Prostate gland (tissue), 2 donors: ENCODE measurements around the gene DSCAML1.

Source experiments
- POLR2A ChIP-seq: fragments of 450-650 bp; IDR thresholded peaks from one replicate; pipeline ENCODE4 v1.6.1; 2016; ENCODE audit warnings: antibody characterized with exemption, mild to moderate bottlenecking
- POLR2AphosphoS5 ChIP-seq: sonication (generic); formaldehyde crosslinking; IDR thresholded peaks from one replicate; pipeline ENCODE4 v1.6.1; 2017; ENCODE audit warnings: antibody characterized with exemption
- TF ChIP-seq, protein P1 (sequence below), 4 experiments: fragments of 200-600 bp in 2 of 4; fragments of 450-650 bp in 2 of 4; sonication (generic) in 2 of 4; IDR thresholded peaks; 1 replicate in 3 of 4; 2 replicates in 1 of 4; pipeline ENCODE4 v1.5.1; 2016 to 2019; ENCODE audit warnings: antibody characterized with exemption in 4 of 4, mild to moderate bottlenecking in 2 of 4, moderate library complexity in 2 of 4

- TF ChIP-seq, protein P1, sequence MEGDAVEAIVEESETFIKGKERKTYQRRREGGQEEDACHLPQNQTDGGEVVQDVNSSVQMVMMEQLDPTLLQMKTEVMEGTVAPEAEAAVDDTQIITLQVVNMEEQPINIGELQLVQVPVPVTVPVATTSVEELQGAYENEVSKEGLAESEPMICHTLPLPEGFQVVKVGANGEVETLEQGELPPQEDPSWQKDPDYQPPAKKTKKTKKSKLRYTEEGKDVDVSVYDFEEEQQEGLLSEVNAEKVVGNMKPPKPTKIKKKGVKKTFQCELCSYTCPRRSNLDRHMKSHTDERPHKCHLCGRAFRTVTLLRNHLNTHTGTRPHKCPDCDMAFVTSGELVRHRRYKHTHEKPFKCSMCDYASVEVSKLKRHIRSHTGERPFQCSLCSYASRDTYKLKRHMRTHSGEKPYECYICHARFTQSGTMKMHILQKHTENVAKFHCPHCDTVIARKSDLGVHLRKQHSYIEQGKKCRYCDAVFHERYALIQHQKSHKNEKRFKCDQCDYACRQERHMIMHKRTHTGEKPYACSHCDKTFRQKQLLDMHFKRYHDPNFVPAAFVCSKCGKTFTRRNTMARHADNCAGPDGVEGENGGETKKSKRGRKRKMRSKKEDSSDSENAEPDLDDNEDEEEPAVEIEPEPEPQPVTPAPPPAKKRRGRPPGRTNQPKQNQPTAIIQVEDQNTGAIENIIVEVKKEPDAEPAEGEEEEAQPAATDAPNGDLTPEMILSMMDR (IDR thresholded peaks at IDR 0.05) = no peak
- no peak for TF ChIP-seq POLR2A
- TF ChIP-seq POLR2AphosphoS5 = no peak
Measured at GRCh38 chr11:117437791-117438130, 359.3 kb downstream of the DSCAML1 start.
